A673 (cell line): Measurements from ENCODE around the gene SUMO3. TPM values are rescaled to one million over a fixed set of nuclear protein-coding genes. Genes with fewer than 3 reads are reported as not detected.

Experiments
- BruUV-seq: library from RNA; stranded (reverse); fragments of 400-500 nt; replicated peaks from 2 replicates; lab custom pipeline; 2021; lab: Mats Ljungman, UMichigan
- CTCF ChIA-PET: fragments of 300-600 bp; sonication (Branson Sonifier 250); formaldehyde crosslinking; loops from one replicate; lab custom pipeline; 2022; ENCODE audit warnings: antibody characterized with exemption; lab: Charles Lee
- POLR2A ChIA-PET: fragments of 300-600 bp; sonication (Branson Sonifier 250); formaldehyde crosslinking; loops from one replicate; lab custom pipeline; 2022; ENCODE audit warnings: antibody characterized with exemption; ENCODE audit not compliant: low non-redundant PET; lab: Charles Lee
- DNase-seq: peaks from one replicate; pipeline ENCODE4 v3.0.0-alpha.2; 2015; ENCODE audit warnings: low spot score
- H3K27ac ChIP-seq: fragments of 200-600 bp; sonication (generic); 2 replicates; pipeline ENCODE4 v1.5.1; 2016; ENCODE audit warnings: mixed run types, low read depth, mild to moderate bottlenecking, mixed read lengths, antibody characterized with exemption, low read length; ENCODE audit not compliant: poor library complexity, severe bottlenecking
- H3K27me3 ChIP-seq: fragments of 200-600 bp; sonication (generic); replicated peaks from 2 replicates; pipeline ENCODE4 v1.6.1; 2017; ENCODE audit warnings: mixed run types, low read depth, mild to moderate bottlenecking, mixed read lengths, antibody characterized with exemption, low read length; ENCODE audit not compliant: insufficient read depth, poor library complexity
- H3K36me3 ChIP-seq: fragments of 200-600 bp; sonication (generic); 2 replicates; pipeline ENCODE4 v1.6.1; 2016; ENCODE audit warnings: mixed run types, mild to moderate bottlenecking, mixed read lengths, antibody characterized with exemption, low read length; ENCODE audit not compliant: insufficient read depth, poor library complexity, severe bottlenecking
- H3K4me1 ChIP-seq: fragments of 200-600 bp; sonication (generic); 2 replicates; pipeline ENCODE4 v1.6.1; 2017; ENCODE audit warnings: mixed run types, mild to moderate bottlenecking, mixed read lengths, antibody characterized with exemption, low read length; ENCODE audit not compliant: insufficient read depth, poor library complexity, severe bottlenecking
- H3K4me3 ChIP-seq: fragments of 200-600 bp; sonication (generic); 2 replicates; pipeline ENCODE4 v1.5.1; 2016; ENCODE audit warnings: low read depth, mixed run types, mild to moderate bottlenecking, mixed read lengths, low read length; ENCODE audit not compliant: poor library complexity, severe bottlenecking
- H3K9me3 ChIP-seq: fragments of 200-600 bp; sonication (generic); 2 replicates; pipeline ENCODE4 v1.6.1; 2016; ENCODE audit warnings: mixed run types, low read depth, mild to moderate bottlenecking, mixed read lengths, antibody characterized with exemption, low read length; ENCODE audit not compliant: poor library complexity, severe bottlenecking
- EZH2 ChIP-seq: fragments of 200-600 bp; sonication (generic); IDR thresholded peaks from 2 replicates; pipeline ENCODE4 v1.6.1; 2017; ENCODE audit warnings: borderline replicate concordance, low read depth, mild to moderate bottlenecking, mixed read lengths, antibody characterized with exemption, low read length; ENCODE audit not compliant: poor library complexity, severe bottlenecking
- intact Hi-C: fragments of 100-400 bp; cut with micrococcal nuclease; formaldehyde crosslinking; loops from one replicate; pipeline ENCODE4 v1.10.0; 2022; ENCODE audit not compliant: unreplicated experiment
- total RNA-seq: library from RNA; stranded (reverse); gene quantifications from 2 replicates; pipeline ENCODE4 v1.2.3, GENCODE V29; 2021
- TF ChIP-seq, protein P1 (sequence below): fragments of 300-800, 200-600 bp; sonication (generic); conservative IDR thresholded peaks from 2 replicates; pipeline ENCODE4 v1.5.1; 2017; ENCODE audit warnings: low read depth, mild to moderate bottlenecking, antibody characterized with exemption, low read length, moderate library complexity, mixed read lengths

The SUMO3 gene
- total RNA-seq, 1 experiment from 2014 or later = 132 TPM

DNA sequence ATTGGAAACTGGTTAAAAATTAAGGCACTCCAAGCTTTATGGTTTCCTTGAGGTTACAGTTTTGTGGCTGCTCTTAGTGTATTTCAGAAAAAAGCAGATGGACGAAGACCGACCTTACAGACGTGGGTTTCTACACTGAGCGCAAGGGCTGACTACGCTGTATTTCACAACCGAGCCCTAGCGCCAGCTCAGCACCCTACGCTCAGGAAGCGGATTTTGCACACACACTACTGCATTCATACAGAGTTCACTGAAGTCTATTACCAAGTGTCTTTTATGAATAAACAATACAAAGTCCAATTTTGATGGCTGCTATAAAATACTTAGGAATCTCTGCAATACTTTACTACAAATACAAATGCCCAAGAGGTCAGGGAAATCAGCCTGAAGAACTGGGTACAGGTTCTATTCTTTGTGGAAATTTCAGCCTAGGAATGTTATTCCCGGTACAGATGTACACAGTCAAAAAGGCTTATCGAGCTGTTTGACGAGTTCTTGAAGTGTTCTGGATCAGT is 31.8 kb upstream of the SUMO3 start:
- BruUV-seq = TSS peak; percentile 56
- H3K36me3 ChIP-seq = peaks cover 54% of the 10 kb centered on the region

DNA sequence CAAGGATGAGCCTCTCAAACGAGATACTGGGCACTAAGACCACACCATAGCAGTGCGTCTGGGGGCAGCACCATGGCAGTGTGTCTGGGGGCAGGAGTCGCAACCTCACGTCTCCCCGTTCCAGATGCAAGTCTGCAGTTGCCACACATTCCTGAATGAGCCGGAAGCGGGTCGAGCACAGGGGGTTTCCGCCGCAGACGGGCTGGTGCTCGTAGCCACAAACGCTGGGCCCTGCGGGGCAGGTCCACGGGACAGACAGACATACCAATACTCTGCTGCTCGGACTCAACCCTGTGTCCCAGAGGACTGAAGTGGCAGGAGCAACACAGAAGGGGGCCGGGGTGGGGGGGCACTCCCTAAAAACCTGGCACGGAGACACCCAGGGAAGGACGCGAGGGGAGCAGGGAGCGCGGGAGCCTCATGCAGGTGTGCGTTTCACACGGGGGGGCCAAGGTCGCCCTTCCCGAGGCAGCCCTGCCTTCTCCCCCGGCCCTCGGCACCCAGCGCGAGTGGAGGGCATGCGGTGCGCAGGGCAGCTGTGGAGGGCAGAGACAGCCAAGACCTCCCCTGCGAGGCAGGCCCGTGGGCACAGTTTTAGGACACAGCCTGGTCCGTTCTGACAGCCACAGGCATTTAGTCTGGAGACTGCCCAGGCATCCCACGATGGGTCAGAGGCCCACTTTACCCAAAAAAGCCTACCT is 31.1 kb upstream of the SUMO3 start:
- Histone ChIP-seq H3K4me3 (no peak overlapping the region), H3K27me3 (no peaks in the 10 kb centered on the region), H3K36me3 (peaks cover 47% of the 10 kb centered on the region), H3K27ac (no peak overlapping the region), H3K4me1 (peaks cover 10% of the 10 kb centered on the region), H3K9me3 (no peaks in the 10 kb centered on the region)
- no peak for DNase-seq
- CTCF ChIA-PET = no interaction called here
- intact Hi-C loops = no loop called here
- BruUV-seq = no TSS peak
- POLR2A ChIA-PET = no interaction called here
- TF ChIP-seq, protein P1, sequence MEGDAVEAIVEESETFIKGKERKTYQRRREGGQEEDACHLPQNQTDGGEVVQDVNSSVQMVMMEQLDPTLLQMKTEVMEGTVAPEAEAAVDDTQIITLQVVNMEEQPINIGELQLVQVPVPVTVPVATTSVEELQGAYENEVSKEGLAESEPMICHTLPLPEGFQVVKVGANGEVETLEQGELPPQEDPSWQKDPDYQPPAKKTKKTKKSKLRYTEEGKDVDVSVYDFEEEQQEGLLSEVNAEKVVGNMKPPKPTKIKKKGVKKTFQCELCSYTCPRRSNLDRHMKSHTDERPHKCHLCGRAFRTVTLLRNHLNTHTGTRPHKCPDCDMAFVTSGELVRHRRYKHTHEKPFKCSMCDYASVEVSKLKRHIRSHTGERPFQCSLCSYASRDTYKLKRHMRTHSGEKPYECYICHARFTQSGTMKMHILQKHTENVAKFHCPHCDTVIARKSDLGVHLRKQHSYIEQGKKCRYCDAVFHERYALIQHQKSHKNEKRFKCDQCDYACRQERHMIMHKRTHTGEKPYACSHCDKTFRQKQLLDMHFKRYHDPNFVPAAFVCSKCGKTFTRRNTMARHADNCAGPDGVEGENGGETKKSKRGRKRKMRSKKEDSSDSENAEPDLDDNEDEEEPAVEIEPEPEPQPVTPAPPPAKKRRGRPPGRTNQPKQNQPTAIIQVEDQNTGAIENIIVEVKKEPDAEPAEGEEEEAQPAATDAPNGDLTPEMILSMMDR = no peak
- TF ChIP-seq EZH2 = no peak

More for the DNA sequence above, 31.8 kb upstream of the SUMO3 start:
- H3K4me1 ChIP-seq = peaks cover 10% of the 10 kb centered on the region
- TF ChIP-seq, protein P1 = no peak
- TF ChIP-seq EZH2 = no peak
- DNase-seq = no peak
- H3K4me3 ChIP-seq = no peak overlapping the region
- ChIA-PET POLR2A (no interaction called here), CTCF (no interaction called here)
- H3K27ac ChIP-seq = no peak overlapping the region
- intact Hi-C loops = no loop called here
- H3K27me3 ChIP-seq = no peaks in the 10 kb centered on the region
- H3K9me3 ChIP-seq = no peaks in the 10 kb centered on the region

DNA sequence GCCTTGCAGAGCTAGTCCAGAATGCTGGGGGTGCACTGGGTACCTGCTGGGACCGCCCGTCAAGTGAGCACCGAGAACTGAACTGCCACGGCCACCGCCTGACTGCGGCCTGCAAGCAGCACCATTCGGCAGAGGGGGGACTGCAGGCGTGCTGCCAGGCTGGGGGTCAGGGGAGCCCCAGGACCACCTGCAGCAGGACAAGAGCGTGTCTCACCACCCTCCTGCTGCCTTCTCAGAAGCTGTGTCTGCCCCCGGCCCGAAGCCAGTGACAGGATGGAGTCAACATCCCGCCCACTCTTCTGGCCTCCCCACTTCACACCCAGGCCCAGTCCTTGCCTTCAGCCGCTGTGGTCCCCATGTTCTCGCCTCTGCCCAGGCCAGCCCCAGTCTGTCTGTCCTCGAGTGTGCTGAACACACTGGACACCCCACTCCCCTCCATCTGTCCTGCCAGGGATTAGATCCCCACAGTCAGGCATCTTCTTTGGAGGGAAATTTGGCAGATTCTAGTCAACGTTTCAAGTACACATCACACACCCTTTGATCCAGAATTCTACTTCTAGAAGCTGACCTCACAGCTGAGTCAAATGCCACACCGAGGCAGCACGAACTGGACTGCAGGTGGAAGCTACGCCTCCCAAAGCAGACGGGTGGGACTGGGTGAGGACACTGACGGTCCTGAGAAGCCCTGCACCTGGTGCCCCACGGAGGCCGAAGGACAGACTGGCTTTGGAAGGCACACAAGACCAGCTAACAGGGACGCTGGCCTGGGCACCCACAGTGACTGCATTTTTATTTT is 29.6 kb upstream of the SUMO3 start:
- no TSS peak for BruUV-seq
- Histone ChIP-seq H3K9me3 (no peaks in the 10 kb centered on the region), H3K4me3 (no peak overlapping the region), H3K36me3 (peaks cover 37% of the 10 kb centered on the region), H3K4me1 (peaks cover 10% of the 10 kb centered on the region), H3K27me3 (no peaks in the 10 kb centered on the region), H3K27ac (peak overlapping the region; percentile 47)
- POLR2A ChIA-PET = no interaction called here
- CTCF ChIA-PET = no interaction called here
- intact Hi-C loops = no loop called here
- no peak for DNase-seq
- no peak for TF ChIP-seq EZH2
- TF ChIP-seq, protein P1 = no peak
